BE2C (cell line): ENCODE data around the gene KIF25.

ENCODE experiments used
- DNase-seq: peaks from one replicate; pipeline ENCODE4 v3.0.0-alpha.2; 2020
- H3K27me3 ChIP-seq: fragments of 250-450 bp; sonication (Bioruptor Pico); 2 replicates; pipeline ENCODE4 v1.5.1; 2020; ENCODE audit warnings: mild to moderate bottlenecking
- H3K36me3 ChIP-seq: fragments of 250-450 bp; sonication (Bioruptor Pico); 2 replicates; pipeline ENCODE4 v1.5.1; 2020; ENCODE audit warnings: mild to moderate bottlenecking
- H3K4me1 ChIP-seq: fragments of 250-450 bp; sonication (Bioruptor Pico); 2 replicates; pipeline ENCODE4 v1.5.1; 2020
- H3K4me3 ChIP-seq: 2 replicates; pipeline ENCODE4 v1.5.1; 2011; ENCODE audit warnings: low read depth, low read length
- H3K9me3 ChIP-seq: fragments of 250-450 bp; sonication (Bioruptor Pico); 2 replicates; pipeline ENCODE4 v1.5.1; 2020
- CTCF ChIP-seq: IDR thresholded peaks from 2 replicates; pipeline ENCODE4 v1.5.1; 2012; ENCODE audit warnings: mild to moderate bottlenecking, low read depth, low read length

KIF25 gene

GRCh38 chr6:167977717-167978467 lies 19.6 kb upstream of the KIF25 start:
- Histone ChIP-seq H3K27me3 (no peaks in the 10 kb centered on the region), H3K4me3 (no peak overlapping the region), H3K4me1 (no peaks in the 10 kb centered on the region), H3K9me3 (no peaks in the 10 kb centered on the region), H3K36me3 (no peaks in the 10 kb centered on the region)
- no peak for DNase-seq
- TF ChIP-seq CTCF = no peak

GRCh38 chr6:167978607-167979006 lies 18.9 kb upstream of the KIF25 start:
- Histone ChIP-seq H3K4me3 (no peak overlapping the region), H3K27me3 (no peaks in the 10 kb centered on the region), H3K36me3 (no peaks in the 10 kb centered on the region), H3K4me1 (no peaks in the 10 kb centered on the region), H3K9me3 (no peaks in the 10 kb centered on the region)
- no peak for TF ChIP-seq CTCF
- no peak for DNase-seq

- Histone ChIP-seq H3K36me3 (no peaks in the 10 kb centered on the region), H3K4me1 (no peaks in the 10 kb centered on the region), H3K27me3 (no peaks in the 10 kb centered on the region), H3K9me3 (no peaks in the 10 kb centered on the region), H3K4me3 (no peak overlapping the region)
- no peak for TF ChIP-seq CTCF
- no peak for DNase-seq
Observed at GRCh38 chr6:167979436-167980139, 17.9 kb upstream of the KIF25 start.

- H3K27me3 ChIP-seq = no peaks in the 10 kb centered on the region
- TF ChIP-seq CTCF = no peak
Observed at GRCh38 chr6:167980911-167981580, 16.4 kb upstream of the KIF25 start.

GRCh38 chr6:167981916-167982462 lies 15.5 kb upstream of the KIF25 start:
- TF ChIP-seq CTCF = no peak
- Histone ChIP-seq H3K27me3 (no peaks in the 10 kb centered on the region), H3K4me3 (no peak overlapping the region), H3K9me3 (no peaks in the 10 kb centered on the region), H3K36me3 (no peaks in the 10 kb centered on the region), H3K4me1 (no peaks in the 10 kb centered on the region)
- DNase-seq = no peak

More at GRCh38 chr6:167980911-167981580, 16.4 kb upstream of the KIF25 start:
- H3K4me3 ChIP-seq = no peak overlapping the region
- H3K4me1 ChIP-seq = no peaks in the 10 kb centered on the region
- H3K9me3 ChIP-seq = no peaks in the 10 kb centered on the region
- no peaks in the 10 kb centered on the region for H3K36me3 ChIP-seq
- no peak for DNase-seq
